ENCODE results near the gene PIGT.

Gene PIGT

DNA sequence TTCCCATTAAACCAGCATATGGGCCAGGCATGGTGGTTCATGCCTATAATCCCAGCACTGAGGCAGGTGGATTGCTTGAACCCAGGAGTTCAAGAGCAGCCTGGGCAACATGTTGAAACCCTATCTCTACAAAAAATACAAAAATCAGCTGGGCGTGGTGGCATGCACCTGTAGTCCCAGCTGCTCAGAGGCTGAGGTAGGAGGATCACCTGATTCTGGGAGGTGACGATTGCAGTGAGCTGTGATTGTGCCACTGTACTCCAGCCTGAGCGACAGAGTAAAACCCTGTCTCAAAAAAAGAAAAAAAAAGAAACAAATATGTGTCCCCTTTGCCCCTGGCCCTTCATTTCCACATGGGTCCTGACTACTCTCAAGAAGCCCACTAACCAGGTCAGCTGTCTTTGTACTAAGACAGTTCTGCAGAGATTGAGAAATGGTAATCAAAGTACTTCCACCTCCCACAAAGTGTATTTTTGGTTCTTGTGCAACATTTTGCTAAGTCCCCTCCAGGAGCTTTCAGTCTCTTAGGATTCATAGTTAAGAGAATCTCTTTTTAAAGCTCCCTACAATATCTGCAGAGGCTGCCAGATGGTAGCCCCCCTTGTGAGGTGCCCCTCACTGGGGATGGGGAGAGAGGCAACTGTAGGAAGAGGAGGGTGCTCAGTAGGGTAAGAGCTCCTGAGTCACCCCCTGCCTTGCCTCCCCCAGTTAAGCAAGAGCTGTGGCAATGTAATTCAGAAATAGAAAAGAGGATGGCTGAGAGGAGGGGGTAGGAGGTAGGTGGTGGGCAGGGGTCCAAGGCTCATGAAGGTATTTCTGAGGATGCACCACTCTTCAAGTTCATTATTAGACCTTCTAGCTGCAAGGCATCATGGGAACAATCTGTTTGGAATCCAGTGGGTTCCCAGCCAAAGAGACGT lies 37.1 kb downstream of the PIGT start:
- no peaks in the 10 kb centered on the region for H3K36me3 ChIP-seq (ENCODE audit: insufficient read depth, low read length)
- H3K4me2 ChIP-seq (ENCODE audit: low read length), result no peak overlapping the region
- H3K27me3 ChIP-seq (ENCODE audit: control insufficient read depth, insufficient read depth, low read length), result peaks cover 30% of the 10 kb centered on the region
- no peak overlapping the region for H3K4me3 ChIP-seq (ENCODE audit: low read length)
- no peak overlapping the region for H3K9ac ChIP-seq (ENCODE audit: low read depth, low read length)
- no peaks in the 10 kb centered on the region for H3K9me3 ChIP-seq (replicated peaks; ENCODE audit: low read length)
- no peaks in the 10 kb centered on the region for H3K4me1 ChIP-seq (ENCODE audit: control insufficient read depth, insufficient read depth, low read length)

GRCh38 chr20:45456632-45457031 lies 40.7 kb downstream of the PIGT start:
- Histone ChIP-seq H3K9ac (ENCODE audit: low read depth, low read length) (no peak overlapping the region), H3K4me1 (ENCODE audit: control insufficient read depth, insufficient read depth, low read length) (no peaks in the 10 kb centered on the region), H3K4me3 (ENCODE audit: low read length) (no peak overlapping the region), H3K27me3 (ENCODE audit: control insufficient read depth, insufficient read depth, low read length) (peaks cover 57% of the 10 kb centered on the region), H3K9me3 (replicated peaks; ENCODE audit: low read length) (no peaks in the 10 kb centered on the region), H3K4me2 (ENCODE audit: low read length) (no peak overlapping the region), H3K36me3 (ENCODE audit: insufficient read depth, low read length) (no peaks in the 10 kb centered on the region)

- H3K4me3 ChIP-seq (ENCODE audit: low read length), result no peak overlapping the region
- H3K9me3 ChIP-seq (replicated peaks; ENCODE audit: low read length), result no peaks in the 10 kb centered on the region
- peaks cover 76% of the 10 kb centered on the region for H3K27me3 ChIP-seq (ENCODE audit: control insufficient read depth, insufficient read depth, low read length)
- H3K9ac ChIP-seq (ENCODE audit: low read depth, low read length), result no peak overlapping the region
- H3K36me3 ChIP-seq (ENCODE audit: insufficient read depth, low read length), result no peaks in the 10 kb centered on the region
- no peak overlapping the region for H3K4me2 ChIP-seq (ENCODE audit: low read length)
- H3K4me1 ChIP-seq (ENCODE audit: control insufficient read depth, insufficient read depth, low read length), result no peaks in the 10 kb centered on the region
These were observed 43.7 kb downstream of the PIGT start for GRCh38 chr20:45459606-45460005.

- Histone ChIP-seq H3K4me2 (ENCODE audit: low read length) (no peak overlapping the region), H3K4me1 (ENCODE audit: control insufficient read depth, insufficient read depth, low read length) (no peaks in the 10 kb centered on the region), H3K36me3 (ENCODE audit: insufficient read depth, low read length) (no peaks in the 10 kb centered on the region), H3K9ac (ENCODE audit: low read depth, low read length) (no peak overlapping the region), H3K9me3 (replicated peaks; ENCODE audit: low read length) (no peaks in the 10 kb centered on the region), H3K4me3 (ENCODE audit: low read length) (no peak overlapping the region), H3K27me3 (ENCODE audit: control insufficient read depth, insufficient read depth, low read length) (peaks cover 91% of the 10 kb centered on the region)
These were observed 45.3 kb downstream of the PIGT start for GRCh38 chr20:45461225-45461624.

GRCh38 chr20:45462711-45463509 lies 47.0 kb downstream of the PIGT start:
- Histone ChIP-seq H3K4me1 (ENCODE audit: control insufficient read depth, insufficient read depth, low read length) (no peaks in the 10 kb centered on the region), H3K36me3 (ENCODE audit: insufficient read depth, low read length) (no peaks in the 10 kb centered on the region), H3K9ac (ENCODE audit: low read depth, low read length) (no peak overlapping the region), H3K27me3 (ENCODE audit: control insufficient read depth, insufficient read depth, low read length) (peaks cover 89% of the 10 kb centered on the region), H3K9me3 (replicated peaks; ENCODE audit: low read length) (no peaks in the 10 kb centered on the region), H3K4me2 (ENCODE audit: low read length) (no peak overlapping the region), H3K4me3 (ENCODE audit: low read length) (no peak overlapping the region)

DNA sequence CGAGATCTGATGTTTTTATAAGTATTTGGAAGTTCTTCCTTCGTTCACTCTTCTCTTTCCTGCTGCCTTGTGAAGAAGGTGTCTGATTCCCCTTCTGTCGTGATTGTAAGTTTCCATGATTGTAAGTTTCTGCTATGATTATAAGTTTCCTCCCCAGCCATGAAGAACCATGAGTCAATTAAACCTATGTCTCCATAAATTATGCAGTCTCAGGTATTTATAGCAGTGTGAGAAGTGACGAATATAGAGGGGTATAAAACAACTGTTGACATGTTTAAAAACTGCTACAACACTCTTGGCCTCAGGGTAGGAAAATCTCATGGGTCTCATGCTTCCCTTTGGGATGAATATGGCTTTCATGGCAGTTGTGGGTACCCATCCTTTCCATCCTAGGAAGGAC lies 47.8 kb downstream of the PIGT start:
- Histone ChIP-seq H3K9me3 (replicated peaks; ENCODE audit: low read length) (no peaks in the 10 kb centered on the region), H3K4me3 (ENCODE audit: low read length) (no peak overlapping the region), H3K4me1 (ENCODE audit: control insufficient read depth, insufficient read depth, low read length) (no peaks in the 10 kb centered on the region), H3K36me3 (ENCODE audit: insufficient read depth, low read length) (no peaks in the 10 kb centered on the region), H3K9ac (ENCODE audit: low read depth, low read length) (no peak overlapping the region), H3K27me3 (ENCODE audit: control insufficient read depth, insufficient read depth, low read length) (peaks cover 91% of the 10 kb centered on the region), H3K4me2 (ENCODE audit: low read length) (no peak overlapping the region)

GRCh38 chr20:45465491-45466266 lies 49.7 kb downstream of the PIGT start:
- Histone ChIP-seq H3K4me3 (ENCODE audit: low read length) (no peak overlapping the region), H3K36me3 (ENCODE audit: insufficient read depth, low read length) (no peaks in the 10 kb centered on the region)

DNA sequence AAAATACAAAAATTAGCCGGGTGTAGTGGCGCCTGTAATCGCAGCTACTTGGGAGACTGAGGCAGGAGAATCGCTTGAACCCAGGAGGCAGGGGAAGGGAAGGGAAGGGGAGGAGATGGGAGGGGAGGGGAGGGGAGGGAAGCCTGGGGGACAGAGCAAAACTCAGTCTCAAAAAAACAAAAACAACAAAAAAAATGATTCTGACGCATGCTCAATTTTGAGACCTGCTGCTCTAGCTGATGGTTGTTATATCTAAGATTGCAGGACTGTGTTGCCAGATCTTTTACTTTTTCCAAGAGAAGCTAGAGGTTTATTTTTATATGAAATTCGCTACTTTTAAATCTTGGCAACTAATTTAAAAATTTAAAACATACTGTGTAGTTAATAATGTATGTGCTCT lies 51.2 kb downstream of the PIGT start:
- Histone ChIP-seq H3K9ac (ENCODE audit: low read depth, low read length) (no peak overlapping the region), H3K27me3 (ENCODE audit: control insufficient read depth, insufficient read depth, low read length) (peaks cover 93% of the 10 kb centered on the region), H3K4me2 (ENCODE audit: low read length) (no peak overlapping the region), H3K4me3 (ENCODE audit: low read length) (no peak overlapping the region), H3K4me1 (ENCODE audit: control insufficient read depth, insufficient read depth, low read length) (no peaks in the 10 kb centered on the region), H3K36me3 (ENCODE audit: insufficient read depth, low read length) (no peaks in the 10 kb centered on the region), H3K9me3 (replicated peaks; ENCODE audit: low read length) (no peaks in the 10 kb centered on the region)

More at GRCh38 chr20:45465491-45466266, 49.7 kb downstream of the PIGT start:
- Histone ChIP-seq H3K9me3 (replicated peaks; ENCODE audit: low read length) (no peaks in the 10 kb centered on the region), H3K4me1 (ENCODE audit: control insufficient read depth, insufficient read depth, low read length) (no peaks in the 10 kb centered on the region), H3K27me3 (ENCODE audit: control insufficient read depth, insufficient read depth, low read length) (peaks cover 92% of the 10 kb centered on the region), H3K4me2 (ENCODE audit: low read length) (no peak overlapping the region), H3K9ac (ENCODE audit: low read depth, low read length) (no peak overlapping the region)

DNA sequence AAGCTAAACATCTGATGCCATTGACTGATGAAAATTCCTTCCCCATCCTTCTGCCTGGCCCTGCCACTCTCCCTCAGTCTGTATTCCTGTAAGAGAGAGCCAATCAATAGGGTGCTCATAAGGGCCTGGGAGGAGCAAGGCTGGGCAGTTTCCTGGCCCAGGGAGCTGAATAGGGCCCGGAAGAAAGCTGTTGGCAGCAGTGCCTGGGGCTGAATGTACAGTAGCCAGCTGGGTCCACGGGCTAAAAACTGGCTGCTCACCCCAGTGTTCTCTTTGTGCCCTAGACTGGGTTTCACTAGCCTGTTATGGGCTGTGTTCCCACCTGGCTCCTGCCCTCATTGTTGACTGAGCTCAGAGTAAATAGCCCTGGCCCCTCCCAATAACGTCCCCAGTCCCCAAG lies 51.9 kb downstream of the PIGT start:
- Histone ChIP-seq H3K9me3 (replicated peaks; ENCODE audit: low read length) (no peaks in the 10 kb centered on the region), H3K4me3 (ENCODE audit: low read length) (no peak overlapping the region), H3K9ac (ENCODE audit: low read depth, low read length) (no peak overlapping the region), H3K4me2 (ENCODE audit: low read length) (no peak overlapping the region), H3K4me1 (ENCODE audit: control insufficient read depth, insufficient read depth, low read length) (no peaks in the 10 kb centered on the region), H3K27me3 (ENCODE audit: control insufficient read depth, insufficient read depth, low read length) (peaks cover 86% of the 10 kb centered on the region), H3K36me3 (ENCODE audit: insufficient read depth, low read length) (no peaks in the 10 kb centered on the region)

- Histone ChIP-seq H3K4me2 (ENCODE audit: low read length) (peak within 1 kb of the TSS; percentile 74), H3K27me3 (ENCODE audit: control insufficient read depth, insufficient read depth, low read length) (peaks cover 74% of the 10 kb centered on the region), H3K4me3 (ENCODE audit: low read length) (peak within 1 kb of the TSS; percentile 42)
These were observed 53.7 kb downstream of the PIGT start, which contains the start of gene WFDC2 for GRCh38 chr20:45469336-45470261. WFDC2 (plus strand) TSS chr20:45469753; CDS start chr20:45469782, 29 bp downstream.

More at GRCh38 chr20:45469336-45470261, 53.7 kb downstream of the PIGT start, which contains the start of gene WFDC2:
- H3K9me3 ChIP-seq (replicated peaks; ENCODE audit: low read length), result no peaks in the 10 kb centered on the region
- no peaks in the 10 kb centered on the region for H3K4me1 ChIP-seq (ENCODE audit: control insufficient read depth, insufficient read depth, low read length)
- H3K9ac ChIP-seq (ENCODE audit: low read depth, low read length), result no peak within 1 kb of the TSS
- no peaks in the 10 kb centered on the region for H3K36me3 ChIP-seq (ENCODE audit: insufficient read depth, low read length)

Measured in skeletal muscle satellite cell (primary cell).